ENCODE data around the gene LILRB5. TPM values are rescaled to one million over a fixed set of nuclear protein-coding genes. Genes with fewer than 3 reads are reported as not detected.
A peak's percentile ranks its signal among the peaks of the same experiment; 100 is the strongest.

The LILRB5 gene
- total and polyA plus RNA-seq, 2 of the 8 experiments (the other 6 are each of a cell fraction or from before 2014, with no cell fraction given), result 0.05 TPM; not detected in 1

- TF ChIP-seq POLR2A (IDR thresholded peaks at IDR 0.05; ENCODE audit: control extremely low read depth in 1 of 2, low read depth in 2 of 2, low read length in 2 of 2) (peak in 1 of 2 experiments; percentile 20; a peak in 1 of 3 replicates), CHD2 (IDR thresholded peaks at IDR 0.05; ENCODE audit: low read length) (no peak), HDAC6 (IDR thresholded peaks at IDR 0.05; ENCODE audit: low read depth, low read length) (no peak), BACH1 (IDR thresholded peaks at IDR 0.05; ENCODE audit: low read length) (no peak), POLR2AphosphoS5 (IDR thresholded peaks at IDR 0.05; ENCODE audit: low read depth, low read length) (peak; percentile 44), KDM4A (IDR thresholded peaks at IDR 0.05; ENCODE audit: low read depth, low read length, severe bottlenecking) (no peak)
- peaks cover 54 to 58% of the 10 kb centered on the region in 2 experiments for H4K20me1 ChIP-seq (replicated peaks in 1 of 2; ENCODE audit: control insufficient read depth in 1 of 2, insufficient read depth in 2 of 2, low read length in 2 of 2)
- H4K8ac ChIP-seq (ENCODE audit: extremely low read depth, insufficient read depth, low read length), result no peak overlapping the region
- H4K91ac ChIP-seq (replicated peaks; ENCODE audit: insufficient read length, low read length), result no peak overlapping the region
- H3K23ac ChIP-seq (ENCODE audit: insufficient read length), result no peak overlapping the region
- DNase-seq (ENCODE audit: low read depth in 1 of 2, low spot score in 2 of 2) (no peak), FAIRE-seq (no peak)
- WGBS, 2 experiments (ENCODE audit: extremely low coverage in 1 of 2, insufficient coverage in 1 of 2, insufficient read length in 1 of 2, insufficient replicate concordance in 2 of 2, low coverage in 1 of 2, low lambda C conversion rate in 2 of 2, missing lambda C conversion rate in 1 of 2), result 89% methylated on average over 13 of the region's 13 CpGs; no CpG with 5 or more reads in 1 of the 2 experiments
- POLR2A ChIA-PET (ENCODE audit: partially characterized antibody), result interaction anchor here (1.0 to 23.4 kb wide), 10 partner anchors 10 to 70 kb away, joined by 3 to 909 read pairs (median 13); partner anchors contain the start of genes LILRB3, MBOAT7, RPS9 and TMC4
- 0 out of 8 replicates have a peak overlapping the region, but pooled peaks of 1 of the 4 experiments have one; percentile 10 for H3K4me3 ChIP-seq (ENCODE audit: extremely low read depth in 1 of 4, insufficient read depth in 2 of 4, low read depth in 3 of 4, low read length in 4 of 4)
- H2BK12ac ChIP-seq (ENCODE audit: low read depth, low read length), result no peak overlapping the region
- H3K9ac ChIP-seq (replicated peaks in 1 of 4; ENCODE audit: extremely low read depth in 1 of 4, low read depth in 3 of 4, low read length in 3 of 4), result no peak overlapping the region
- no peaks in the 10 kb centered on the region for H3K27me3 ChIP-seq (replicated peaks in 1 of 4; ENCODE audit: control insufficient read depth in 3 of 4, extremely low read depth in 1 of 4, insufficient read depth in 3 of 4, low read length in 3 of 4)
- no peak overlapping the region for H2BK20ac ChIP-seq (ENCODE audit: low read length)
- H3K4ac ChIP-seq (replicated peaks; ENCODE audit: insufficient read length, low read depth, low read length), result no peak overlapping the region
- H3K23me2 ChIP-seq (ENCODE audit: low read depth, low read length), result peaks cover 16% of the 10 kb centered on the region
- peaks cover 12 to 25% (median 19%) of the 10 kb centered on the region in 4 experiments for H3K4me1 ChIP-seq (replicated peaks in 1 of 4; ENCODE audit: control insufficient read depth in 3 of 4, insufficient read depth in 4 of 4, low read length in 3 of 4)
- no peak overlapping the region for H2BK120ac ChIP-seq (replicated peaks; ENCODE audit: low read depth, low read length)
- peaks cover 24 to 52% of the 10 kb centered on the region in 2 experiments for H3K79me2 ChIP-seq (ENCODE audit: control insufficient read depth in 1 of 2, insufficient read depth in 2 of 2, low read length in 2 of 2)
- no peak overlapping the region for H3K27ac ChIP-seq (ENCODE audit: low read depth, low read length)
- peak overlapping the region; percentile 4 to 22; a peak in 1 of 4 replicates for H3K4me2 ChIP-seq (ENCODE audit: insufficient read depth in 1 of 2, low read depth in 2 of 2, low read length in 2 of 2)
- peaks cover 21% of the 10 kb centered on the region for H3K79me1 ChIP-seq (ENCODE audit: low read depth, low read length)
- H3K56ac ChIP-seq (replicated peaks; ENCODE audit: insufficient read length, low read depth, low read length), result no peak overlapping the region
- no peak overlapping the region for H2AK5ac ChIP-seq (ENCODE audit: low read depth, low read length)
- H3K36me3 ChIP-seq (ENCODE audit: control insufficient read depth in 2 of 4, insufficient read depth in 4 of 4, low read length in 3 of 4), result peaks cover 45 to 66% (median 60%) of the 10 kb centered on the region in 4 experiments
- H2AFZ ChIP-seq (ENCODE audit: low read length), result no peak overlapping the region
- CTCF ChIA-PET (ENCODE audit: partially characterized antibody), result interaction anchor here (0.8 kb wide), 1 partner anchor 37 kb away, joined by 4 read pairs; no protein-coding TSS in a partner anchor
- 0 out of 2 replicates have a peak overlapping the region, but pooled peaks have one; percentile 3 for H2BK5ac ChIP-seq (ENCODE audit: low read depth, low read length)
- no peak overlapping the region for H4K5ac ChIP-seq (ENCODE audit: insufficient read length, low read depth, low read length)
- no peak overlapping the region for H2BK15ac ChIP-seq (ENCODE audit: low read length)
- H3K9me3 ChIP-seq (ENCODE audit: insufficient read depth in 2 of 2, low read depth in 1 of 2, low read length in 1 of 2), result no peaks in the 10 kb centered on the region
- H3K14ac ChIP-seq (ENCODE audit: insufficient read length), result no peak overlapping the region
- no peak overlapping the region for H3K18ac ChIP-seq (ENCODE audit: extremely low read depth, low read length)
Measured at GRCh38 chr19:54206831-54207177, 50.3 kb downstream of the LILRB5 start.

Measured in H1 (cell line).